D721Med (cell line): ENCODE measurements around the gene CROT.

ENCODE experiments used
- DNase-seq: peaks from one replicate; pipeline ENCODE4 v3.0.0; 2011; ENCODE audit warnings: low spot score; ENCODE audit not compliant: insufficient read length
- FAIRE-seq: peaks from 2 replicates; lab custom pipeline; 2011; peaks lifted over from hg19 to GRCh38; lab: Jason Lieb, UNC
- TF ChIP-seq, protein P1 (sequence below): IDR thresholded peaks from 2 replicates; pipeline ENCODE4 v1.5.1; 2012; ENCODE audit warnings: mild to moderate bottlenecking, control low read depth; ENCODE audit not compliant: insufficient read depth; ENCODE audit errors: missing control alignments

The CROT gene

DNA sequence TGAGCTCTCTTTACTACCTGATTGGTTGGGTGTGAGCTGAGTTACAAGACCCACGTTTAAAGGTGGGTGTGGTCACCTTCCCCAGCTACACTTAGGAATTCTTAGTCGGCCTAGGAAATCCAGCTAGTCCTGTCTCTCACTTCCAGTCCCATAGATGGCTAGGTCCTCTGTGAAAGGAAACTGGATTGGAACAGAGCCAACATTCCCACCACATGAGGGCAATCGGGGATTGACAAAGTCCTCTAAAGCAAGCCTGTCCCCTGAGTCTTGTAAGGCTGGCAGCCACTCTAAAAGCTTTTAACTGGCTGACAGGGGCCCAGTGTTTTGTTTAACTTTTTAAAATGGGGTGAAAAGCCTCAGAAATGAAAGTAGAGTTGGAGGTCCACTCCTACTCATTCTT is 15.1 kb upstream of the CROT start:
- TF ChIP-seq, protein P1, sequence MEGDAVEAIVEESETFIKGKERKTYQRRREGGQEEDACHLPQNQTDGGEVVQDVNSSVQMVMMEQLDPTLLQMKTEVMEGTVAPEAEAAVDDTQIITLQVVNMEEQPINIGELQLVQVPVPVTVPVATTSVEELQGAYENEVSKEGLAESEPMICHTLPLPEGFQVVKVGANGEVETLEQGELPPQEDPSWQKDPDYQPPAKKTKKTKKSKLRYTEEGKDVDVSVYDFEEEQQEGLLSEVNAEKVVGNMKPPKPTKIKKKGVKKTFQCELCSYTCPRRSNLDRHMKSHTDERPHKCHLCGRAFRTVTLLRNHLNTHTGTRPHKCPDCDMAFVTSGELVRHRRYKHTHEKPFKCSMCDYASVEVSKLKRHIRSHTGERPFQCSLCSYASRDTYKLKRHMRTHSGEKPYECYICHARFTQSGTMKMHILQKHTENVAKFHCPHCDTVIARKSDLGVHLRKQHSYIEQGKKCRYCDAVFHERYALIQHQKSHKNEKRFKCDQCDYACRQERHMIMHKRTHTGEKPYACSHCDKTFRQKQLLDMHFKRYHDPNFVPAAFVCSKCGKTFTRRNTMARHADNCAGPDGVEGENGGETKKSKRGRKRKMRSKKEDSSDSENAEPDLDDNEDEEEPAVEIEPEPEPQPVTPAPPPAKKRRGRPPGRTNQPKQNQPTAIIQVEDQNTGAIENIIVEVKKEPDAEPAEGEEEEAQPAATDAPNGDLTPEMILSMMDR: no peak
- DNase-seq (no peak), FAIRE-seq (no peak)

DNA sequence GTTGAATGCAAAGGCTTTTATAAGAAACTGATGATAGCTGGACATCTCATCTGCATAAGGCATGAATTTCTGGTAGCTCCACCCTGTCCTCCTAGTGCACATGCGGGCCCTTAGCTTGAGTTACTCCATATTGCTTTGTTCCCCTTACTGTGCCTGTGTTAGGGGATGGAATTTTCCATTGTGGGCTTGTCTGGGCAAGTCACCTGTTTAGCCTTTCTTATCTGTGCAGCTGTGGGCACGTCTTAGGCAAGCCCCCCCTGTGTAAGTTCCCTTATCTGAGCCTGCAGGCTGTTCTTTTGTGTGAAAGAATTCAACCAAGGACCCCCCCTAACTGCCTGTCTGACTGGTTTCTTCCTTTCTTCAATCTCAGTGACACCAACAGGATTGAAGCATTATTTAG is 14.5 kb upstream of the CROT start:
- DNase-seq (no peak), FAIRE-seq (no peak)
- TF ChIP-seq, protein P1: no peak

DNA sequence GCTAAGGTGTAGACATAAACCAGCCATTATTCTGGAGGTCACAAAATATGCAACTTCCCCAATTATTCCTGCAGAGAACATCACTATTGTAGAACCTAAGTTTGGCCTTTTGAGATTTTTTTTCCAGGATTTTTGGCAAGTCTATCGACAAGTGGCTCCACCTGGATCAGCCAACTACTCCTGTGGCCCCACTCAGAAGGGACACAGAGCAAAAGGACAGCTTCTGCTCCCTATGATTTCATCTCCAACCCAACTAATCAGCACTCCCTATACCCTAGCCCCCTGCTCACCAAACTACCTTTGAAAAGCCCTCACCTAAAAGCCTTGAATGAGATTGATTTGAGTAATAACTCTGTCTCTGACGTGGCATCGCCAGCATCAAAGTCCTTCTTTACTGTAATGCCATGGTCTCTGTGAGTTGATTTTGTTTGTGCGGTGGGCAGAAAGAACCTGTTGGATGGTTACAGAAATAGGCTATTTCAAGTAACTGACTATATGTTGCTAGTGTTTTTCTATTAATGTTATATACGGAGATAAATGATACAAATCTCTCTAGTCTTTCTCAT is 13.7 kb upstream of the CROT start:
- no peak for FAIRE-seq
- TF ChIP-seq, protein P1: no peak
- DNase-seq: no peak

DNA sequence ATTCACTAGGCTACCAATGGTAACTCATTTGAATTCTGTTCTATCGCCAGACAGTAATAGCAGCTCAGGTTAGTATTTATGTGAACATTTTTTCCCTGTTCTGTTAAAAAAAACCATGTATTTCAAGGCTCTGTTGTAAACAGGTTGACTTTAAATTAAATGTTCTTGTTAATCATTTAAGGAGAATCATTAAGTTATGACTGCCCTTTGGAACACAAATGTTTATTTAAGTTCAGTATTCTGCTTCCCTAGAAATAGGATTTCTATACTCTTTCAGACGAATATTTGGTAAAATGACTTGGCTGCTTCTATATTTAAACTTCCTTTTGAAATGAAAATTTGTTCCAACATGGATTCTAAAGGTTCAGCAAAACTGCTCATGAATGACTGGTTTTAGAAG is 13.1 kb upstream of the CROT start:
- FAIRE-seq (no peak), DNase-seq (no peak)
- TF ChIP-seq, protein P1: no peak

DNA sequence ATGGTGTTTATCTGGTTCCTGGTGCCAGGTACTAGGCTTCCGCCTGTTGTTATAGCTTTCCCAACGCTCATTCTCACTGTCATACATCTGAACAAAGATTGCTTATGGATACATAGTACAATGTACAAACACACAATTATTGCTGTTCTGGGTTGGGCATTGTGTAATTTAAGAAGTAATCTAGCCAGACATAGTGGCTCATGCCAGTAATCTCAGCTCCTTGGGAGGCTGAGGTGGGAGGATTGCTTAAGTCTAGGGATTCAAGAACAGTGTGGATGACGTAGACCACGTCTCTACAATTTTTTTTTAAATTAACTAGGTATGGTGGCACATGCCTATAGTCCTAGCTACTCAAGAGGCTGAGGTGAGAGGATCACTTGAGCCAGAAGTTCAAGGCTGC is 9.3 kb upstream of the CROT start:
- FAIRE-seq (no peak), DNase-seq (no peak)
- TF ChIP-seq, protein P1: no peak

DNA sequence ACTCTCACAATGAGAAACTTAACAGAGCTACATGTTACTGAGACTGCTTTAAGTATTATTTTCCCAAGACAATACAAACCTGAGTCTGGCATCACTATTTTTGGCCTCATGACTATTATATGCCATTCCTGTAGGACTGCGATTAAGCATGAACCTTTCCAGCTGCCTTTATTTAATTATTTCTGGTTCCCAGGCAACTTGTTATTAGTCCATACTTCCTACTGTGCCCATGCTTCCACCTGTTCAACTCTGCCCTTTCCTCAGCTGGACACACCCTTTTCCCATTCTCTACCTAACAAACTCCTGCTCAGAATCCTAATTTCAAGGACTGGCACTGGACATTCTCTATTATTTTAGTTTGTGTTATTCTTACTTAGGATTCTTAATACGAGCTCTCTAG is 8.1 kb upstream of the CROT start:
- DNase-seq: no peak
- TF ChIP-seq, protein P1: no peak
- no peak for FAIRE-seq

DNA sequence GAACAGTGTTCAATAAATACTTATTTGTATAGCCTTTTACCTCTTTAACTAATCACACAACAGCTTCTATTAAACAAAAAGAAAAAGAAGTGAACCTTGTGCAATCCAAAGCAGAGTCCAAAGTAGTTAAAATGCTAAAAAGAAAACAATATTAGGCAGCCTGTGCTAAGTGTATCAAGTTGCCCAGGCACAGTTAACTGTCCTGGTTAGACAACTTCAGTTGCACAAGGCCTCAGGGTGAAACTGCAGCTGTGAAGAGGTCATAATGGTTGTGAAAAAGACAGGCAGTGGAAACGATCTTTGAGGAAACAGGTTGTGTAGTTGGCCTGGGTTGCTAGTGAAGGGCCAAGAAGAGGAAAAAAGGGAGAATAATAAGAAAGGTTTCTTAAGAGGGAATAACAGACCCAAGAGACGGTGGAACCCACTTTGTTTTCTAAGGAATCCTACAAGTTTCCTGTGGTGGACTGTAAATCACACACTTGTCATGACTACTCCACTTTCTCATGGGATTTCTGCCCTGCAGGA is 6.0 kb upstream of the CROT start:
- FAIRE-seq (no peak), DNase-seq (no peak)
- TF ChIP-seq, protein P1: no peak
